HepG2 (cell line): ENCODE measurements around the gene CECR2. TPM values are rescaled to one million over a fixed set of nuclear protein-coding genes. Genes with fewer than 3 reads are reported as not detected.

Experiments used
- ATAC-seq: fragments of 200-7000 bp; cut with Tn5 transposase; 3 replicates; pipeline ENCODE4 v1.9.1; 2020; ENCODE audit warnings: mild to moderate bottlenecking, moderate library complexity
- BruUV-seq: library from RNA; stranded (reverse); fragments of 400-500 nt; replicated peaks from 2 replicates; lab custom pipeline; 2021; lab: Mats Ljungman, UMichigan
- CTCF ChIA-PET: fragments of 300-600 bp; formaldehyde crosslinking; extraction: SDS; loops from one replicate; lab custom pipeline; 2021; ENCODE audit warnings: low total read pairs, inconsistent platforms, low intra/inter-chr PET ratio; lab: Yijun Ruan, JAX
- POLR2A ChIA-PET: fragments of 350-600 bp; sonication (Branson Sonifier 250); formaldehyde crosslinking; loops from one replicate; lab custom pipeline; 2020; ENCODE audit warnings: antibody characterized with exemption, inconsistent platforms; lab: Yijun Ruan, JAX
- DNase-seq: peaks from one replicate; pipeline ENCODE4 v3.0.0-alpha.2; 2015; ENCODE audit warnings: low spot score
- FAIRE-seq: peaks from 3 replicates; lab custom pipeline; 2011; peaks lifted over from hg19 to GRCh38; lab: Jason Lieb, UNC
- H2AFZ ChIP-seq: one replicate; pipeline ENCODE4 v1.6.1; 2011; ENCODE audit warnings: low read length, inconsistent platforms
- H3K27ac ChIP-seq: fragments of 300-600 bp; 3 replicates; pipeline ENCODE4 v1.8.0; 2011; ENCODE audit warnings: mixed run types, mild to moderate bottlenecking, mixed read lengths, low read length, inconsistent platforms; ENCODE audit not compliant: insufficient read depth; ENCODE audit errors: extremely low read length
- H3K27me3 ChIP-seq, 2 experiments: fragments of 200-600 bp in 1 of 2; 2 replicates in 1 of 2; 3 replicates in 1 of 2; pipeline versions ENCODE4 v1.6.0 to v1.8.0; 2011; ENCODE audit warnings: low read length in 2 of 2, mild to moderate bottlenecking in 2 of 2, moderate library complexity in 2 of 2, inconsistent platforms in 1 of 2; ENCODE audit not compliant: insufficient read depth in 2 of 2, control insufficient read depth in 1 of 2
- H3K36me3 ChIP-seq, 2 experiments: fragments of 200-600 bp in 1 of 2; replicated peaks in 1 of 2; 2 replicates in 1 of 2; 3 replicates in 1 of 2; pipeline versions ENCODE4 v1.5.1 to v1.8.0; 2011; ENCODE audit warnings: low read length in 2 of 2, inconsistent platforms in 1 of 2; ENCODE audit not compliant: insufficient read depth in 2 of 2, control insufficient read depth in 1 of 2
- H3K4me1 ChIP-seq: 2 replicates; pipeline ENCODE4 v1.5.1; 2012; ENCODE audit warnings: low read length, inconsistent platforms; ENCODE audit not compliant: insufficient read depth
- H3K4me2 ChIP-seq: 2 replicates; pipeline ENCODE4 v1.6.0; 2011; ENCODE audit warnings: low read depth, low read length, inconsistent platforms
- H3K4me3 ChIP-seq, 3 experiments: fragments of 200-600 bp in 1 of 3; sonication (generic), shearing (Covaris generic) in 1 of 3; replicated peaks in 1 of 3; 2 replicates each; pipeline ENCODE4 v1.5.1; 2011 to 2016; ENCODE audit warnings: low read length in 3 of 3, inconsistent platforms in 2 of 3, low read depth in 2 of 3, mild to moderate bottlenecking in 2 of 3, control low read depth in 1 of 3, mixed read lengths in 1 of 3; ENCODE audit not compliant: insufficient read depth in 1 of 3
- H3K79me2 ChIP-seq: one replicate; pipeline ENCODE4 v1.6.1; 2011; ENCODE audit warnings: low read length, inconsistent platforms; ENCODE audit not compliant: insufficient read depth
- H3K9ac ChIP-seq: 2 replicates; pipeline ENCODE4 v1.6.0; 2011; ENCODE audit warnings: mild to moderate bottlenecking, low read depth, low read length, inconsistent platforms; ENCODE audit not compliant: insufficient read depth
- H3K9me3 ChIP-seq: 2 replicates; pipeline ENCODE4 v1.5.1; 2012; ENCODE audit warnings: mild to moderate bottlenecking, low read length
- H4K20me1 ChIP-seq: 2 replicates; pipeline ENCODE4 v1.6.0; 2011; ENCODE audit warnings: inconsistent platforms, mild to moderate bottlenecking, low read length, moderate library complexity; ENCODE audit not compliant: insufficient read depth
- AGO2 ChIP-seq: fragments of 200-400 bp; formaldehyde crosslinking; optimal IDR thresholded peaks from 2 replicates; pipeline ENCODE3; 2017; ENCODE audit warnings: mild to moderate bottlenecking, low read depth, low read length, moderate library complexity
- AHR ChIP-seq: IDR thresholded peaks from 2 replicates; pipeline ENCODE4 v1.6.1; 2018; ENCODE audit warnings: missing genetic modification reagents, missing compliant biosample characterization
- FOXP1 ChIP-seq, 2 experiments: fragments of 450-650 bp in 1 of 2; IDR thresholded peaks; 2 replicates each; pipeline ENCODE4 v1.6.1; 2017 to 2018; ENCODE audit warnings: antibody characterized with exemption in 1 of 2
- GMEB2 ChIP-seq: IDR thresholded peaks from 2 replicates; pipeline ENCODE4 v1.6.1; 2016; ENCODE audit warnings: missing biosample characterization, missing genetic modification reagents, low read depth
- HIC2 ChIP-seq: sonication (generic); formaldehyde crosslinking; IDR thresholded peaks from 2 replicates; pipeline ENCODE4 v1.9.0; 2022; ENCODE audit warnings: low read depth, missing genetic modification reagents
- MAZ ChIP-seq, 2 experiments: sonication (generic) in 1 of 2; formaldehyde crosslinking in 1 of 2; IDR thresholded peaks; 2 replicates each; pipeline versions ENCODE4 v1.5.0 to v1.6.1; 2012 to 2020; ENCODE audit warnings: low read depth in 2 of 2, mild to moderate bottlenecking in 2 of 2, borderline replicate concordance in 1 of 2, improper control_type of control experiment in 1 of 2, low read length in 1 of 2, missing genetic modification reagents in 1 of 2, moderate library complexity in 1 of 2
- PLSCR1 ChIP-seq: sonication (generic); formaldehyde crosslinking; IDR thresholded peaks from 2 replicates; pipeline ENCODE4 v1.5.0; 2020; ENCODE audit warnings: missing genetic modification reagents, mild to moderate bottlenecking, borderline replicate concordance
- TAF1 ChIP-seq: sonication (generic); formaldehyde crosslinking; IDR thresholded peaks from 2 replicates; pipeline ENCODE4 v1.4.0; 2020; ENCODE audit warnings: missing genetic modification reagents
- ZNF207 ChIP-seq: fragments of 450-650 bp; IDR thresholded peaks from 2 replicates; pipeline ENCODE4 v1.6.1; 2016; ENCODE audit warnings: antibody characterized with exemption, borderline replicate concordance
- ZNF326 ChIP-seq: sonication (generic); formaldehyde crosslinking; IDR thresholded peaks from 2 replicates; pipeline ENCODE4 v1.4.0; 2020; ENCODE audit warnings: missing genetic modification reagents, borderline replicate concordance
- ZNF335 ChIP-seq: sonication (generic); formaldehyde crosslinking; IDR thresholded peaks from 2 replicates; pipeline ENCODE4 v1.4.0; 2020; ENCODE audit warnings: missing genetic modification reagents
- WGBS: methylation state at CpG from one replicate; pipeline ENCODE4 v1.1.6; 2017; ENCODE audit warnings: low lambda C conversion rate; 5-methylcytosine and 5-hydroxymethylcytosine counted together
- in situ Hi-C: cut with HindIII; loops from 2 replicates; pipeline ENCODE4 v1.10.0; 2017; ENCODE audit warnings: low pct_unique_long_range_greater_than_20kb; ENCODE audit not compliant: extremely low pct_ligation_motif_present
- intact Hi-C: fragments of 100-400 bp; cut with micrococcal nuclease; formaldehyde crosslinking; loops from one replicate; pipeline ENCODE4 v1.10.0; 2022; ENCODE audit not compliant: unreplicated experiment
- polyA plus RNA-seq, 8 experiments: library from polyadenylated mRNA; depleted of rRNA in 3 of 8; stranded (reverse) in 7 of 8; unstranded in 1 of 8; fragments of >200 nt; fragmentation: Illumina TruSeq in 4 of 8; extraction: Trizol in 4 of 8; gene quantifications; 2 replicates each; pipeline versions ENCODE4 v1.2.1 to v1.2.3, GENCODE V29; 2011 to 2016; ENCODE audit warnings: low read depth in 4 of 8, missing spikeins in 1 of 8, mixed read lengths in 1 of 8; ENCODE audit not compliant: insufficient read depth in 1 of 8
- total RNA-seq, 5 experiments: library from RNA; depleted of rRNA; stranded (reverse); fragments of >200 nt; fragmentation: Illumina TruSeq; extraction: Trizol; gene quantifications; 2 replicates each; pipeline ENCODE4 v1.2.3, GENCODE V29; 2016; ENCODE audit warnings: low read depth in 1 of 5

CECR2 gene
- total and polyA plus RNA-seq, 2 of the 13 experiments (the other 11 are each of a cell fraction or from before 2014, with no cell fraction given) = not detected

DNA sequence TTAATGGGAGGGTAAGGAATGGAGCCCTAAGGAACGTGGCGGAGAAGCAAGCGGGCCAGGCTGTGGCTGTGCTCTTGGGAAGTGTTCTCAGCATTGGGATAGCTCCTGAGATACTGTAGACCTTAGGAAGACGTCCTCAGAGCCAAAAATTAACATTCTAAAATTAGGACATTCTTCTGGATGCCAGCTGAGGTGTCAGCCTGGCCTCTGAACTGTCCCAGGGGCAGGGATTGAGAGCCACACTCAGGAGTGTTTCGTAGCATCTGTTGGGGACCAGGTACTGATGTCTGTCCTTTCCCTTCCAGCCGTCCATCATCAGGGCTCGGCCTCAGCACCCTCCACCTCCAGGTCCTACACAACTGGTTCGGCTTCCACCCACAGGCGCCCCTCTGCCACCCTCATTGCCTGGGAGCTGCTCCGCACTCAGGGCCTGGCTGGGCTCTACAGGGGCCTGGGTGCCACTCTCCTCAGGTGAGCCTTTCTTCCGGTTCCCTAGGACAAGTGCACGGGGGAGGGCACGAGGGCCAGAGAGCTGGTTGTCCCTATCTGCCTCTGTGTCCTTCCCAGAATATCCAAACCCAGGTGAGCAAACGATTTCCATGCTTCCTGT, 217.7 kb downstream of the CECR2 start:
- H3K4me2 ChIP-seq = no peak overlapping the region
- intact Hi-C loops = no loop called here
- no peaks in the 10 kb centered on the region for H3K27me3 ChIP-seq
- in situ Hi-C loops = no loop called here
- H4K20me1 ChIP-seq = no peaks in the 10 kb centered on the region
- no peak overlapping the region for H3K9ac ChIP-seq
- no peak overlapping the region for H2AFZ ChIP-seq
- H3K27ac ChIP-seq = no peak overlapping the region
- no peak overlapping the region for H3K4me3 ChIP-seq
- BruUV-seq = no TSS peak
- TF ChIP-seq MAZ (IDR thresholded peaks at IDR 0.05; ENCODE audit: borderline replicate concordance, low read depth, low read length) (no peak), MAZ (CRISPR knock-in tag; IDR thresholded peaks at IDR 0.05; ENCODE audit: low read depth) (no peak), FOXP1 (IDR thresholded peaks at IDR 0.05) (no peak), FOXP1 (CRISPR knock-in tag; IDR thresholded peaks at IDR 0.05) (no peak), GMEB2 (CRISPR knock-in tag) (no peak), AGO2 (peak; percentile 2)
- no peak for FAIRE-seq
- H3K9me3 ChIP-seq = no peaks in the 10 kb centered on the region
- no peak for DNase-seq
- H3K36me3 ChIP-seq = peaks cover 4 to 13% of the 10 kb centered on the region in 2 experiments; a peak in 2 of 5 replicates
- ATAC-seq = peak; percentile 18
- WGBS = 69% methylated on average over 11 of the region's 14 CpGs
- ChIA-PET POLR2A (no interaction called here), CTCF (no interaction called here)
- no peaks in the 10 kb centered on the region for H3K79me2 ChIP-seq
- H3K4me1 ChIP-seq = no peaks in the 10 kb centered on the region

DNA sequence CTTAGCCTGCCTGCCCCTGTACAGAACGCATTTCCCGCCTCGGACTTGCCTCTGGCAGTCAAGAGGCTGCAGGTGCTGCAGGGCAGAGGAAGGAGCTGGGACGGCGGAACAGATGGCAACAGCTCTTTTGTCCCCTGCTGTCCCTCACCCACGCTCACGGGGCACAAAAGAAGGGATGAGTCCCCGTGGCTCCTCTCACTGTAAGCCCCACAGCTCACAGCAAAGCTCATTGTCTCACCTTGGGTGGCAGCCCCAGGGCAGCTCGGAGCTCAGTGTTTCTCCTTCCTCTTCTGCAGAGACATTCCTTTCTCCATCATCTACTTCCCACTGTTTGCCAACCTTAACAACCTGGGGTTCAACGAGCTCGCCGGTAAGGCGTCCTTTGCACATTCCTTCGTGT, 218.4 kb downstream of the CECR2 start:
- Histone ChIP-seq H3K27ac (no peak overlapping the region), H3K79me2 (no peaks in the 10 kb centered on the region), H4K20me1 (no peaks in the 10 kb centered on the region), H3K4me1 (no peaks in the 10 kb centered on the region), H3K36me3 (peaks cover 8 to 20% of the 10 kb centered on the region in 2 experiments; a peak in 4 of 5 replicates), H3K9ac (no peak overlapping the region), H3K4me3 (no peak overlapping the region), H3K4me2 (no peak overlapping the region), H3K27me3 (no peaks in the 10 kb centered on the region), H2AFZ (no peak overlapping the region), H3K9me3 (no peaks in the 10 kb centered on the region)
- 89% methylated on average over 14 of the region's 14 CpGs for WGBS
- DNase-seq (no peak), FAIRE-seq (no peak), ATAC-seq (peak; percentile 16)
- intact Hi-C loops (no loop called here), in situ Hi-C loops (no loop called here)
- BruUV-seq = no TSS peak
- ChIA-PET POLR2A (no interaction called here), CTCF (no interaction called here)
- TF ChIP-seq HIC2 (CRISPR knock-in tag) = no peak
- TF ChIP-seq TAF1 (CRISPR knock-in tag) = no peak
- no peak for TF ChIP-seq PLSCR1 (CRISPR knock-in tag)
- no peak for TF ChIP-seq ZNF207
- TF ChIP-seq ZNF326 = no peak
- no peak for TF ChIP-seq AHR (CRISPR knock-in tag)
- TF ChIP-seq ZNF335 = no peak
